GM19463 (cell line): ENCODE data around the gene C6orf58.

ENCODE experiments used
- ATAC-seq: cut with Tn5 transposase; IDR thresholded peaks from one replicate; pipeline ENCODE4 v1.9.1; 2021; ENCODE audit warnings: mild to moderate bottlenecking, moderate library complexity; ENCODE audit not compliant: unreplicated experiment

The C6orf58 gene

GRCh38 chr6:127576874-127577273, at the start of gene C6orf58:
Gene C6orf58 (plus strand): TSS chr6:127577174. CDS start chr6:127577186, 12 bp downstream.
- no peak for ATAC-seq

GRCh38 chr6:127533011-127533410, 44.0 kb upstream of the C6orf58 start:
- no peak for ATAC-seq

- no peak for ATAC-seq
Observed at GRCh38 chr6:127533736-127534135, 43.2 kb upstream of the C6orf58 start.

DNA sequence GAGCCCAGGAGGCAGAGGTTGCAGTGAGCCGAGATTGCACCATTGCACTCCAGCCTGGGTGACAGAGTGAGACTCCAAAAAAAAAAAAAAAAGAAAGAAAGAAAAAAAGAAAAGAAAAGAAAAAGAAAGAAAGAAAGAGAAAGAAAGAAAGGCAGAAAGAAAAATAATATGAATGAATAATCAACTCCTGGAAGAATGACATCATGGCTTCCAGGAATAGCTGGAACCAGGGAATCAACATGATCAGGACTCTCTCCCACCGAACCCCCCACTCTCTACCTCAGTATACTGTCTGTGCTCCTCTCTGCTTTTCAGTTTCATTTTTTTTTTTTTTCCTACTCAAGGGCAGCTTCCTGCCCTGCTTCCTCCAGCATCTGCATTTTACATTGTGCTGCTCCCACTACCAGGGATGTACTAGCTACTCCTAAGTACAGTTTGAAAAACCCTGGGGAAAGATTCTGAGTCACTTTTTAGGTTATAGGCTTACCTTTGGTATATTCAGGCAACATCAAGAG, 38.2 kb upstream of the C6orf58 start:
- no peak for ATAC-seq

DNA sequence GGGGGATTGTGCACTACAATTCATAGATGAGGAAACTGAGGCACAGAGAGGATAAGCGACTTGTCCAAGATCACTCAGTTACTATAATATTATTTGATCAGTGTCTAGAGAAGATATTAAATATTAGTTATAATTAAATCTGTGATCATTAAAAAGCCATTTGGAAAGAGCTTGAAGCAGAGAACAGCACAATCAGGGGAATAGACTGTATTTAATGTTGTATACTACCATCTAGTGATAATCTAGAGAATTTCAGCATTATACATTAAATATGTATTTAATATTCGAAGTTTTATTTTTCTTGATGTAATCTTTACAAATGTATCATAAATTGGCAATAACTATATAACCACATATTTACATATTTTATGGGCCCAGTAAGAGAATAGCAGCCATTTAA, 37.7 kb upstream of the C6orf58 start:
- ATAC-seq: no peak

- no peak for ATAC-seq
Observed at GRCh38 chr6:127547215-127547614, 29.8 kb upstream of the C6orf58 start.

DNA sequence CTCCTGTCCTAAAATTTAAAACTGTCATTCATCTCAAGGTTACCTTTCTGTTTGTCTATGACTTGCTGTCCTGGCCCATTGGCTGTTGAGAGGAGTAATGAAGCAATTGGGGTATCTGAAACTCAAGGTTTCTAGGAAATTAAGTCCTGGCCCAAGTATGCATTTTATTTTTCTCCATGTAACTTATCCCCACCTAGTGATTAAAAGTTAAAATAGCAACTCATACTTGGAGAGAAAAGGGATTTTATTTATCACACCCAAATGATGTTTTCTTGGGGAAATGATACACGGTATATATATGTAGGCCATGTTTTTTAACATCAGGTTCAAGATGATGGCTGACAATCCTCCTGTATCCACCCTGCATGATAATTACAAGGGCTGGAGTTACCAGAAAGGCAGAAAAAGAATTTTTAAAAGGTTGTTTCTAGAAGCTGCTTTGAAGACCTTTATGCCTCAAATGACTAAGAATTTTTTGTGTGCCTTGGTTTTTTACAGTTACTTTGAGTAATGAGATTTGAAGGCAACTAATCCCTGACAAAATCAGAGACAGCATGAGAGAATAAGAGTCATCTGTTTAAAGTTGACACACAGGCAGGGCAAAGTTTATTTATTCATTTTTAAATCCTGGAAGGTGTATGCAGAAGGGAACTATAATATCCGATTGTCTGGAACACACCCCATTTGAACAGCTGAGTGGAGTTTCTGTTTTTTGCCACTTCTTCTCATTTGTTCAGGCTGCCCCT, 28.9 kb upstream of the C6orf58 start:
- no peak for ATAC-seq

- no peak for ATAC-seq
Observed at GRCh38 chr6:127550403-127550802, 26.6 kb upstream of the C6orf58 start.

- peak; percentile 87 for ATAC-seq
Observed at GRCh38 chr6:127554435-127555006, 22.5 kb upstream of the C6orf58 start.

DNA sequence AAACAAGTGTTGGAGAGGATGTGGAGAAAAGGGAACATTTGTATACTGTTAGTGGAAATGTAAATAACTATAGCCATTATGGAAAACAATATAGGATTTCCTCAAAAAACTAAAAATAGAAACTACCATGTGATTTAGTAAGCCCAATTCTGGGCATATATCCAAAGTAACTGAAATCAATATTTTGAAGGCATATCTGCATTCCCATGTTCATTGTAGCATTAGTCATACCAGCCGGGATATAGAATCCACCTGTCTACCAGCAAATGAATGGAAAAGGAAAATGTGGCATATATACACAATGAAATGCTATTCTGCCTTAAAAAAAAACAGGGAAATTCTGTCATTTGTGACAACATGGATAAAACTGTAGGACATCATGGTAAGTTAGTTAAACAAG, 15.3 kb upstream of the C6orf58 start:
- ATAC-seq: no peak

DNA sequence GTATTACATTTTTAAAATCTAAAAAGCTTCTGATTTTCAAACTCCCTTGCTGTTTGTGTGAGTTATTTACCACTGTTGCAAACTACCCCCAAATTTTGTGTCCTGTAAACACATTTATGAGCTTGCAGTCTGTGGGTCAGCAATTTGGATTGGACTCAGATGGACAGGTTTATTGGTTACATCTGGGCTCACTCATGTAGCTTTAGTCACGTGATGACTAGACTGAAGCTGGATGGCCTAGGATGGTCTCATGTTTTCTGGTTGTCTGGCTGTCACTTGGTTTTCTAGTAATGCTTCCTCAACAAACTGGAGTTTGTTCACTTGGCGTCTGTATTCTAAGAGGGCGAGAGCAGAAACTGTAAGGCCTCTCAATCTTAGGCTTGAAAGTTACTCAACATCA, 12.2 kb upstream of the C6orf58 start:
- ATAC-seq: no peak

DNA sequence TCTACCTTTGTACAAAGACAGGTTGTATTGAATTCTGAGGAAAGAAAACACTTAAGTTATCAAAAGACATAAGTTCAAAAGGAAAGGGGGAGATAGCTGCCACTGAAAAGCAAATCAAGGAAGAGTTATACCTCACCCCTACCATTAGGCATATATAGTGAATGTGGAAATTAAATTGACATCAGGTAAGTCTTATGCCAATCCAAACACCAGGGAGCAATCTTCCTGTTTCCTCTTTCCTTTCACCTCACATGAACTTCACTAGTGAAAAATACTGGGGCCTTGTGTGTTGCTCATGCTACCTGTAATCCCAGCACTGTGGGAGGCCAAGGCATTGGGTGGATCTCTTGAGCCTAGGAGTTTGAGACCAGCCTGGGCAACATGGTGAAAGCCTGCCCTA, 10.9 kb upstream of the C6orf58 start:
- no peak for ATAC-seq

GRCh38 chr6:127566651-127567050, 10.3 kb upstream of the C6orf58 start:
- ATAC-seq: no peak

DNA sequence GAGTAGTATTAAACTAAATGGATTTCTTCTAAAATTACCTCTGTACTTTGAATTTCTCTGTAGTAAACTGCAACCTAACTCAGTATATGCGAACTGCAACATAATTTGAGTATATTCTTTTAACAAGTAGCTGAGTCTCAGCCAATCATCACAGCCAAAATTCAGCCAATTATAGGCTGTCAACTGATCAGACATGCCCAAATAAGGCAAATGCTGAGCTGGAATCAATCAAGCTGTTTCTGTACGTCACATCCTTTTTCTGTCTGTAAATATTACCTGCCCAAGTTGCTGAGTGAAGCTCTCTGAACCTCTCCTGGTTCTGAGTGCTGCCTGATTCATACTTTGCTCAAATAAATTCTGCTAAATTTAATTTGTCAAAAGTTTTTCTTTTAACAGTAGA, 9.5 kb upstream of the C6orf58 start:
- no peak for ATAC-seq

- peak; percentile 92 for ATAC-seq
Observed at GRCh38 chr6:127570739-127571389, 6.1 kb upstream of the C6orf58 start.

DNA sequence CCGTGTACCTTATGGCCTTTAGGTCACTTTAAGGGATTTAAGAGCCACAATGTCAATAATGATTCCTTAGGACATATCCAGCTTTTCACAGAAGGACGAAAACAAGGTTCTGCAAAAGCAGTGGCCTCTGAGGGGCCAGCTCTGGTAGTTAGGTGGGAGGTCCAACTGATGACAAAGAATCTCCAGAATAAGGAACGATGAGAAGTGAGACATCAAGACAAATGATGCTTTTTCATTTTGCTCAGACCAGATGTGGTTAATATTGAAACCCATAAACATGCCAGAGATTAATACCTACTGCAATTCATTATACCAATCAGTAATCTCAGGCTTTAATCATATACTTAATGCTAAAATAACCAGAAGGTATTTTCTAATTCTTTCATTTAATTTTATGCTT, 1.9 kb downstream of the C6orf58 start:
- no peak for ATAC-seq

GRCh38 chr6:127581576-127581975, 4.6 kb downstream of the C6orf58 start:
- ATAC-seq: no peak

DNA sequence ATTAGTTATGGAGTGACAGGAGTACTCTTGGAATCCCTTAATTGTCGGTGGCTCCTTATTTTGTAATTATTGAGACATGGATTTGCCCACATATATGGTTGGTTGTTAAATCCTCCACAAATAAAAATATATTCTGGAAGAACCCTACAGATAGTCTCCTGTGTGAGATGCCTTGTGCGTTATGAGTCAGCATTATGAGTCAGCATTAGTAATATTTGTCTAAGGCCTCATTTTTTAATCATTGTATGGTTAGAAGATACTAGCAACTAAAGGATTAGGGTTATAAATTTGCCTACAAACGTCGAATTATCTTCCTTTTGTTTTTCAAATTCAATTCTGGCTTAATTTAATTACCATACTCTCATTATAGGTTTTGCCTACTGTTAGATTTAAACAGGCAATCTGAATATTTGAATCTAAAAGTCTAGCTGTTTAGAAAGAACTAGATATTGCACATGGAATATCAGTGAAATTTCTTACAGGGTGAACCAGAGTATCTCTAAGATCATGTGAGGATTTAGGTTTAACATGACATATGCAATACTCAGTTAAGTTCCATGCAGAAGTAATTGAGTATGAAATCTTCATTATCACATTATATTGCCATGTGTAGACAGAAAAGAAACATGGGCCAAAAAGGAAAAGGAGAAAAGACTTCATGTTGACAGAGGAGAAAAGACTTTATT, 5.9 kb downstream of the C6orf58 start:
- ATAC-seq: no peak

GRCh38 chr6:127585123-127585522, 8.1 kb downstream of the C6orf58 start:
- ATAC-seq: no peak

DNA sequence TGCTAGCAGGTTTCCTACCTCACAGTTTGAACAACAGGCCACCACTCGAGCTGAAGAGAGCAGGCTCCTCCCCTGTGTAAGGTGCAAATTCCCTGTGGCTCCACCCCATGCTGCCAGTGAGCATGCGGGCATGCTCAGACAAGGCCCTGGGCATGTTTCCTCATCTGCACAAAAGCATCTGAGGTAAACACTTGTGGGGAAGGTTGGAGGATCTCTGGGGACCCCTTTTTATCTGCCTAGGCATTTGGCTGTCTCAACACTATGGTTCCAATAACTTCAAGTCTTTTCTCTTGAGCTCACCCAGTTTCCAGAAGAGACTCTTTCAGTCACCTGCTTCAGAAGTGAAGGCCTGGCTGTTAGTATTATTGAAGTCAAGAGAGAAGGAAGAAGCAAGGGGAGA, 9.4 kb downstream of the C6orf58 start:
- peak; percentile 42 for ATAC-seq

- ATAC-seq: no peak
Observed at GRCh38 chr6:127587875-127588274, 10.9 kb downstream of the C6orf58 start.
